Mammary epithelial cell (primary cell): Measurements from ENCODE around the gene GPR157.

ENCODE experiments used
- CTCF ChIP-seq, 2 donors: IDR thresholded peaks in 1 of 2; conservative IDR thresholded peaks in 1 of 2; 2 replicates each; pipeline ENCODE4 v1.5.1; 2011 to 2012; ENCODE audit warnings: inconsistent platforms in 2 of 2, low read length in 2 of 2, mild to moderate bottlenecking in 2 of 2, control low read depth in 1 of 2, low read depth in 1 of 2; ENCODE audit not compliant: insufficient read depth in 1 of 2; ENCODE audit errors: extremely low read depth in 1 of 2
- EZH2 ChIP-seq: IDR thresholded peaks from 2 replicates; pipeline ENCODE4 v1.6.1; 2012; ENCODE audit warnings: low read length, inconsistent platforms, borderline replicate concordance

- TF ChIP-seq CTCF (conservative IDR thresholded peaks at IDR 0.05 in 1 of 2, IDR thresholded peaks at IDR 0.05 in 1 of 2; ENCODE audit: extremely low read depth in 1 of 2, insufficient read depth in 1 of 2, low read depth in 1 of 2, low read length in 2 of 2) (no peak), EZH2 (no peak)
Observed at GRCh38 chr1:9099555-9099954, 29.3 kb downstream of the GPR157 start.
